Pancreas (tissue), 10 donors: ENCODE data around the gene HINT2. TPM values are rescaled to one million over a fixed set of nuclear protein-coding genes. Genes with fewer than 3 reads are reported as not detected.

Experiments used
- ATAC-seq, 4 donors: fragments of 200-7000 bp; cut with Tn5 transposase; one replicate each; pipeline versions ENCODE4 v1.8.0 to v1.9.1; 2020; ENCODE audit warnings: mild to moderate bottlenecking in 4 of 4, moderate library complexity in 4 of 4
- DNase-seq, 6 donors: peaks; one replicate each; pipeline ENCODE4 v3.0.0-alpha.2; 2020
- FAIRE-seq: peaks from 2 replicates; lab custom pipeline; 2012; peaks lifted over from hg19 to GRCh38; lab: Jason Lieb, UNC
- H3K27ac ChIP-seq, 4 donors: fragments of 200-600 bp; sonication (generic); 1 replicate in 3 of 4; 2 replicates in 1 of 4; pipeline versions ENCODE4 v1.5.0 to v1.8.0; 2020
- H3K27me3 ChIP-seq, 4 donors: fragments of 200-600 bp; one replicate each; pipeline ENCODE4 v1.8.0; 2021
- H3K36me3 ChIP-seq, 3 donors: fragments of 200-600 bp; sonication (generic) in 1 of 3; one replicate each; pipeline versions ENCODE4 v1.5.0 to v1.8.0; 2020 to 2021
- H3K4me1 ChIP-seq, 3 donors: fragments of 200-600 bp; one replicate each; pipeline ENCODE4 v1.8.0; 2021
- H3K4me3 ChIP-seq, 4 donors: fragments of 200-600 bp; sonication (generic) in 2 of 4; one replicate each; pipeline versions ENCODE4 v1.5.0 to v1.8.0; 2020 to 2021
- H3K9me3 ChIP-seq, 4 donors: fragments of 200-600 bp; one replicate each; pipeline ENCODE4 v1.8.0; 2021
- WGBS, 2 donors: extraction: QIAGEN DNeasy Blood & Tissue Kit; methylation state at CpG; one replicate each; pipeline ENCODE4 v1.1.7; 2013; 5-methylcytosine and 5-hydroxymethylcytosine counted together
- intact Hi-C, 3 donors: fragments of 100-400 bp; cut with DNase I; formaldehyde crosslinking; loops; one replicate each; pipeline versions ENCODE4 v1.11.1 to v1.14.2; 2022
- polyA plus RNA-seq, 2 donors: library from polyadenylated mRNA; stranded (reverse); fragments of 200-250 nt; gene quantifications; one replicate each; pipeline ENCODE4 v1.2.3, GENCODE V29; 2013
- total RNA-seq, 6 donors: library from RNA; stranded (reverse); fragmentation: NEBNext Ultra II Directional in 4 of 6; extraction: Animal tissue kit (Norgen Biotek cat#: 25700) in 4 of 6; gene quantifications; one replicate each; pipeline versions ENCODE4 v1.2.1 to v1.2.4, GENCODE V29; 2021 to 2023
- TF ChIP-seq, protein P1 (sequence below), 4 donors: fragments of 200-600 bp; sonication (generic) in 3 of 4; IDR thresholded peaks; one replicate each; pipeline versions ENCODE4 v1.5.0 to v1.8.0; 2021; ENCODE audit warnings: antibody characterized with exemption in 4 of 4
- donor health status: healthy with polysubstance abuse.
- donor health status: DM: no; HTN: no; CAD: no; lungs with moderate emphysema.
- donor health status: DM: no; HTN: no; CAD: no.
- donor health status: control.
- donor health status: control.
- donor health status: Bipolar disorder and iron deficiency.
- donor health status: DM: yes; HTN: yes; CAD: no.
- donor health status: DM: no; HTN: no; CAD: no.
- donor health status: DM: no; HTN: no; CAD: no.
- donor health status: DM: yes; HTN: yes; CAD: no.

Gene HINT2
- total and polyA plus RNA-seq, 8 donors = 20.6 to 64.2 (median 34.0) TPM

DNA sequence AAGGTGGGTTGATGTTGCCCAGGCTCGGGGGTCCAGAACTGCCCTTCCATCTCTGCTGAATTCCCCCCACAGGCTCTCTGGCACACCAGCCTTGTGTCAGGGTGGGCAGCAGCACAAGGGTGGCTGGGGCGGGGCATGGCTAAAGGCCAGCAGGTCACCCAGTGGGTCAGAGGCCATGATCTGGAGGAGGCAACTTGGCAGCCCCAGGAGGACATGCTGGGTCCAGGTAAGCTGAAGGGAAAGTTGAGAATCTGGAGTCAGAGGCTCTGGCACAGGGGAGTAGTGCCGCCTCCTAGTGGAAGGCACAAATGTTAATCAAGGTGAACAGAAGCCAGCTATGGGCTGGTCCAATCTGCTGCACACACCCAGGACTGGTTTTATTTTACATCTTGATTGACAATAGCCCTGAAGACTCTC, 20.4 kb upstream of the HINT2 start:
- TF ChIP-seq, protein P1, sequence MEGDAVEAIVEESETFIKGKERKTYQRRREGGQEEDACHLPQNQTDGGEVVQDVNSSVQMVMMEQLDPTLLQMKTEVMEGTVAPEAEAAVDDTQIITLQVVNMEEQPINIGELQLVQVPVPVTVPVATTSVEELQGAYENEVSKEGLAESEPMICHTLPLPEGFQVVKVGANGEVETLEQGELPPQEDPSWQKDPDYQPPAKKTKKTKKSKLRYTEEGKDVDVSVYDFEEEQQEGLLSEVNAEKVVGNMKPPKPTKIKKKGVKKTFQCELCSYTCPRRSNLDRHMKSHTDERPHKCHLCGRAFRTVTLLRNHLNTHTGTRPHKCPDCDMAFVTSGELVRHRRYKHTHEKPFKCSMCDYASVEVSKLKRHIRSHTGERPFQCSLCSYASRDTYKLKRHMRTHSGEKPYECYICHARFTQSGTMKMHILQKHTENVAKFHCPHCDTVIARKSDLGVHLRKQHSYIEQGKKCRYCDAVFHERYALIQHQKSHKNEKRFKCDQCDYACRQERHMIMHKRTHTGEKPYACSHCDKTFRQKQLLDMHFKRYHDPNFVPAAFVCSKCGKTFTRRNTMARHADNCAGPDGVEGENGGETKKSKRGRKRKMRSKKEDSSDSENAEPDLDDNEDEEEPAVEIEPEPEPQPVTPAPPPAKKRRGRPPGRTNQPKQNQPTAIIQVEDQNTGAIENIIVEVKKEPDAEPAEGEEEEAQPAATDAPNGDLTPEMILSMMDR (IDR thresholded peaks at IDR 0.05) = no peak
- Histone ChIP-seq H3K36me3 (no peaks in the 10 kb centered on the region), H3K27ac (peak overlapping the region in 2 of 4 donors; percentile 85 to 94), H3K9me3 (no peaks in the 10 kb centered on the region), H3K4me3 (no peak overlapping the region), H3K27me3 (no peaks in the 10 kb centered on the region), H3K4me1 (peaks cover 7 to 31% (median 24%) of the 10 kb centered on the region in 3 donors)
- intact Hi-C loops = no loop called here
- FAIRE-seq (no peak), ATAC-seq (peak in 3 of 4 donors; percentile 9 to 52 (median 25)), DNase-seq (peak in 3 of 6 donors; percentile 54 to 68 (median 66))
- 77 to 80% methylated on average over 3 of the region's 3 CpGs for WGBS, 2 donors

DNA sequence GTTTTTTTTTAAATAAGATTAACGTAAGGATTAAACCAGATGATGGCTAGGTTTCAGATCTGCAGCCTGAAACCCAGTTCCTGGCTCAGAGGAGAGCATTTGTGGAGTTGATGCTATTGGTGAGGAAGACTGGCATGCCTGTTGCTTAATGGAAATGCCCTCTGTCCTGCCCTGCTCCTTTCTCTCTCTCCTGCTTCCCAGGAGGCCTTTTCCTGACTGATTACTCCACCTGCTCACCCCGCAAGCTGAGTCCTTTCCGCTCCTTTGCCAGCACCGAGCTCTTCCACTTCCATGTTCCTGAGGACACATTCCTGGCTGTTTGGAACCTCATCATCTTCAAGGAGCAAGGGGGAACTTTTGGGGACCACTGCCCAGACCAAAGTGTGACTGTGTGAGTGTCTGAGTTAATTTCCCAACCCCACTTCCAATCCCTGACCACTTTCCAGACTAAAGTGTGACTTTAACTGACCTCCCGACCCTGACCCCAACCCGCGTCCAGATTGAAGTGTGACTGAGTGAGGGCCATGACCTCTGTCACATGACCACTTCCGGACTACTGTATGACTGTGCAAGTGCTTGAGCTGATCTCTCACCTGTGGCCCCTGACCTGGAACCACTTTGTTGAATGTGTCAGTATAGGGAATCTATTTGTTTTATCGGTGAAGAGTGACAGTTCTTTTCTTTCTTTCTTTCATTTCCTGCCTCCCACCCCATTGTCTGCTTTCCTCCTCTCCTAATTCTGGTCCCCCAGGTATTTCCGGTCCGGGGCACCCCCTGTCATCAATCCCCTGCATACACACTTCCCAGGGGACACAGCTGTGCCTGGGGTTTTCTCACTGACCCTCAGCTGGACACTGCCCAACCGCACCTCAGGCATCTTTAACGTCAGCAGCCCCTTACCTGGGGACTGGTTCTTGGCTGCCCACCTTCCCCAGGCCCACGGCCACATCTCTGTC, 19.7 kb upstream of the HINT2 start:
- H3K4me3 ChIP-seq = no peak overlapping the region
- H3K4me1 ChIP-seq = peaks cover 12 to 31% (median 30%) of the 10 kb centered on the region in 3 donors
- no peak for FAIRE-seq
- TF ChIP-seq, protein P1 (IDR thresholded peaks at IDR 0.05) = no peak
- no peaks in the 10 kb centered on the region for H3K9me3 ChIP-seq
- intact Hi-C loops = no loop called here
- H3K36me3 ChIP-seq = no peaks in the 10 kb centered on the region
- DNase-seq = no peak
- ATAC-seq = no peak
- no peaks in the 10 kb centered on the region for H3K27me3 ChIP-seq
- 78 to 83% methylated on average over 14 of the region's 14 CpGs for WGBS, 2 donors
- peak overlapping the region; percentile 13 to 94 (median 58) for H3K27ac ChIP-seq

DNA sequence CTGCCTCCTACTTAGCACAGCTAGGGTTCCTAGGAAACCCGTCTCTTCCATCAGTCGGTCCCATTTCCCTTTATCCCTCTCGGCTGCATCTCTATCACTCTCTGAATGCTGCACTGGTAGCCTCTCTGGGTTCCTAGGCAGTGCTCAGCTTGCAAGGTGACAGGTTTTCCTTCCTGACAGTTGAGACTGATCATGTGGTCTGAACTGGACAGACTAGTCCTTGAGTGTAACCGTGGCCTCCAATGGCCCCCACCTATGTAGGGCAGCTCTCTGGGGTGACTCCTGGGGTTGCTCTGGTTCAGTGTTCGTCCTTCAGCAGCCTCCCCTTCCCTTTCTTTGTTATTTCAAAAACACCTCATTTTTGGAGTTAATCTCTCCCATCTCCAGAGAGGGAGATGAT, 18.0 kb upstream of the HINT2 start:
- intact Hi-C loops = no loop called here
- H3K27ac ChIP-seq = peak overlapping the region; percentile 71 to 94 (median 78)
- FAIRE-seq = no peak

DNA sequence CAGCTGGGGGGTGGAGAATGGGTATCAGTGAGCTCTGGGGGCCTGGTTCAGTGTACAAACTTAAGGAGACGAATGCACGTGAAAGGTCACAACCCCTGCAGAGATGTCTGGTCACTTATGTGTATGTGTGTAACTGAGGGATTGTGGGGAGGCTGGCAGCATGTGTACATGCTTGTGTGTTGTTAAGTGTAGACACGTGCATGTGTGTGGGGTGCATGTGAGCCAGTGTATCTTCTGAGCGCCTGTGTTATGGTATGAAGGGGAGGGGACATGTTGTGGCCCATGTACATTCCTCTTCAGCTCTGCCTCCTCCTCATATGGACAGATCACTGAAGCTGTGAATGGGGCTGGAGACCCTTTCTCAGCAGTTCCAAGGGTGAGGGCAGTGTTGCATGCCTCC, 16.2 kb upstream of the HINT2 start:
- H3K4me3 ChIP-seq = no peak overlapping the region
- TF ChIP-seq, protein P1 (IDR thresholded peaks at IDR 0.05) = no peak
- intact Hi-C loops = no loop called here
- ATAC-seq (no peak), DNase-seq (no peak), FAIRE-seq (no peak)
- H3K4me1 ChIP-seq = peaks cover 12 to 31% (median 30%) of the 10 kb centered on the region in 3 donors
- no peaks in the 10 kb centered on the region for H3K36me3 ChIP-seq
- 79 to 80% methylated on average over 4 of the region's 4 CpGs for WGBS, 2 donors
- no peak overlapping the region for H3K27ac ChIP-seq
- no peaks in the 10 kb centered on the region for H3K9me3 ChIP-seq
- H3K27me3 ChIP-seq = no peaks in the 10 kb centered on the region

More for the DNA sequence above, 18.0 kb upstream of the HINT2 start:
- no peaks in the 10 kb centered on the region for H3K27me3 ChIP-seq
- ATAC-seq = peak; percentile 14 to 58 (median 33)
- no peak for DNase-seq
- TF ChIP-seq, protein P1 (IDR thresholded peaks at IDR 0.05) = no peak
- H3K4me3 ChIP-seq = no peak overlapping the region
- H3K4me1 ChIP-seq = peaks cover 12 to 31% (median 30%) of the 10 kb centered on the region in 3 donors
- H3K9me3 ChIP-seq = no peaks in the 10 kb centered on the region
- no peaks in the 10 kb centered on the region for H3K36me3 ChIP-seq
- WGBS, 2 donors = 50% methylated on average over 5 of the region's 5 CpGs
